ENCODE measurements around the gene TLCD4. TPM values are rescaled to one million over a fixed set of nuclear protein-coding genes. Genes with fewer than 3 reads are reported as not detected.

The TLCD4 gene, protein sequence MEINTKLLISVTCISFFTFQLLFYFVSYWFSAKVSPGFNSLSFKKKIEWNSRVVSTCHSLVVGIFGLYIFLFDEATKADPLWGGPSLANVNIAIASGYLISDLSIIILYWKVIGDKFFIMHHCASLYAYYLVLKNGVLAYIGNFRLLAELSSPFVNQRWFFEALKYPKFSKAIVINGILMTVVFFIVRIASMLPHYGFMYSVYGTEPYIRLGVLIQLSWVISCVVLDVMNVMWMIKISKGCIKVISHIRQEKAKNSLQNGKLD
- total RNA-seq: 0.22 and 0.24 TPM in 2 replicates

DNA sequence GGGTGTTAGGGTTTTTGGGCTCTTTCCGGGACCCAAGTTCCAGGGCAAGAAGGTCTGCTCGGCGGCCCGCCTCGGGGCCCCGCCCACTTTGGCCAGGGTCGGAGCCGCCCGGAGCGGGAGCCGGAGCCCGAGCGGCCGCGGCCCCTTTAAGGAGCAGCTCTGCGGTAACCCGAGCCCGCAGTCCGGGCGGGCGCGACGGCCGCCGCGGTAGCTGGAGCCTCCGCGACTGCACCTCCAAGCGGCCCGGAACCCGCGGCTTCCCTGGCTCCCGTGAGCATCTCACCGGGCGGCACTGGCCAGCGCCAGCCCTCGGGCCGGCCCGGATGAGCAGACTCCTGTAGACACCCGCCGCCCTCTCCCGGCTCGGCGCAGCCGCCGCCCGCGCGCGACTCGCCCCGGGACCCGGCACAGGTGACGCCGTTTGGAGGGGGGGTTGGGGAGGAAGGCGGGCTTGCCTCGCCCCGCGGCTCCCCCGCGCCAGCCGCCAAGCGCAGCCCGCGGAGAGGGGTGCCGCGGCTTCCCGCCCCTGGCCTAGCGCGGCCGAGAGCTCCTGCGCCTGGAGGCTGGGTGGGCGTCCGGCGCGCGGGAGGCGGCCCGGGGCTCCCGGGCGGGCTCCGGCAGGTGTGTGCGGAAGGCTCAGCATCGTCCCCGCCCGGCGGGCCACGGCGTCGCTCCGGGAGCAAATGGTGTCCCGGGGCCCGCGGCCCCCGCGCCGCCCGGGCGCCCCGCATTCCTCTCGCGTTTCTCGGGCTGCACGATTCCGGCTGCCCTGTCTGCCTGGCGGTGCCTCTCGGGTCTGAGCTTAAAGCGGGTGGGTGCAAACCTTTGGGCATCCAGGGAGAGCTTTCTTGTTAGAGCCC lies at the start of gene TLCD4:
TLCD4 (plus strand) TSS at position 149 of the 860 bp plus-strand sequence. CDS start 26,547 bp downstream, outside the sequence.
- Mint-ChIP-seq H3K36me3 (ENCODE audit: low read depth) (peaks cover 2% of the 10 kb centered on the region), H3K27me3 (peaks cover 40% of the 10 kb centered on the region), H3K4me3 (peak within 1 kb of the TSS; percentile 93), H3K27ac (peak within 1 kb of the TSS; percentile 74), H3K4me1 (peaks cover 7% of the 10 kb centered on the region), H3K9me3 (no peaks in the 10 kb centered on the region)
- CTCF ChIA-PET: interaction anchor here (0.9 to 1.6 kb wide), 2 partner anchors 44 to 116 kb away, joined by 3 to 13 read pairs; partner anchors contain the start of genes ALG14 and RWDD3
- TF ChIP-seq, protein P1, sequence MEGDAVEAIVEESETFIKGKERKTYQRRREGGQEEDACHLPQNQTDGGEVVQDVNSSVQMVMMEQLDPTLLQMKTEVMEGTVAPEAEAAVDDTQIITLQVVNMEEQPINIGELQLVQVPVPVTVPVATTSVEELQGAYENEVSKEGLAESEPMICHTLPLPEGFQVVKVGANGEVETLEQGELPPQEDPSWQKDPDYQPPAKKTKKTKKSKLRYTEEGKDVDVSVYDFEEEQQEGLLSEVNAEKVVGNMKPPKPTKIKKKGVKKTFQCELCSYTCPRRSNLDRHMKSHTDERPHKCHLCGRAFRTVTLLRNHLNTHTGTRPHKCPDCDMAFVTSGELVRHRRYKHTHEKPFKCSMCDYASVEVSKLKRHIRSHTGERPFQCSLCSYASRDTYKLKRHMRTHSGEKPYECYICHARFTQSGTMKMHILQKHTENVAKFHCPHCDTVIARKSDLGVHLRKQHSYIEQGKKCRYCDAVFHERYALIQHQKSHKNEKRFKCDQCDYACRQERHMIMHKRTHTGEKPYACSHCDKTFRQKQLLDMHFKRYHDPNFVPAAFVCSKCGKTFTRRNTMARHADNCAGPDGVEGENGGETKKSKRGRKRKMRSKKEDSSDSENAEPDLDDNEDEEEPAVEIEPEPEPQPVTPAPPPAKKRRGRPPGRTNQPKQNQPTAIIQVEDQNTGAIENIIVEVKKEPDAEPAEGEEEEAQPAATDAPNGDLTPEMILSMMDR (IDR thresholded peaks at IDR 0.05): no peak
- DNase-seq: peak; percentile 43
- intact Hi-C loops (cut with micrococcal nuclease): loop anchor here (1.0 to 2.0 kb wide), 2 partner anchors 9 to 21 kb away; no protein-coding TSS in a partner anchor
- peak; percentile 68 for ATAC-seq (ENCODE audit: low read depth)
- POLR2A ChIA-PET: interaction anchor here (0.6 to 2.0 kb wide), 2 partner anchors 58 to 116 kb away, joined by 4 to 10 read pairs; partner anchors contain the start of gene RWDD3

DNA sequence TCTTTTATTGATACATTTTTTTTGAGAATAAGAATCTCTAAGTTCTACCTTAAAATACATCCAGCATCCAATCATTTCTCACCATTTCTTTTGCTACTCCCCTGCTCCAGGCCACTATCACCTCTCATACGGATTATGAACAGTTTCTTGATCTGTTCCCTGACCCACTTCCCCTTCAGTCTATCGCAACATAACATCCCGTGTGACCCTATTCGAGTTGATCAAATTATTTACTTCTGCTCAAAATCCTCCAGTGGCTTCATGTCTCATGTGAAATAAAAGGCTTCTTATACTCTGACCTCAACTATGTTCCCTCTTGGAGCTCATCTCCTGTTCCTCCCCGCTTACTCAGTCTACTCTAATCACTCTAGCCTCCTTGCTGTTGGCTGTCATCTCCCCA lies 49.6 kb upstream of the TLCD4 start:
- POLR2A ChIA-PET: no interaction called here
- CTCF ChIA-PET: no interaction called here
- ATAC-seq (ENCODE audit: low read depth) (no peak), DNase-seq (no peak)
- peaks cover 29% of the 10 kb centered on the region for H3K36me3 Mint-ChIP-seq (ENCODE audit: low read depth)
- TF ChIP-seq, protein P1 (IDR thresholded peaks at IDR 0.05): no peak
- no peaks in the 10 kb centered on the region for H3K27me3 Mint-ChIP-seq
- peaks cover 12% of the 10 kb centered on the region for H3K4me1 Mint-ChIP-seq
- H3K9me3 Mint-ChIP-seq: no peaks in the 10 kb centered on the region
- H3K27ac Mint-ChIP-seq: no peak overlapping the region
- no peak overlapping the region for H3K4me3 Mint-ChIP-seq
- intact Hi-C loops (cut with micrococcal nuclease): no loop called here

DNA sequence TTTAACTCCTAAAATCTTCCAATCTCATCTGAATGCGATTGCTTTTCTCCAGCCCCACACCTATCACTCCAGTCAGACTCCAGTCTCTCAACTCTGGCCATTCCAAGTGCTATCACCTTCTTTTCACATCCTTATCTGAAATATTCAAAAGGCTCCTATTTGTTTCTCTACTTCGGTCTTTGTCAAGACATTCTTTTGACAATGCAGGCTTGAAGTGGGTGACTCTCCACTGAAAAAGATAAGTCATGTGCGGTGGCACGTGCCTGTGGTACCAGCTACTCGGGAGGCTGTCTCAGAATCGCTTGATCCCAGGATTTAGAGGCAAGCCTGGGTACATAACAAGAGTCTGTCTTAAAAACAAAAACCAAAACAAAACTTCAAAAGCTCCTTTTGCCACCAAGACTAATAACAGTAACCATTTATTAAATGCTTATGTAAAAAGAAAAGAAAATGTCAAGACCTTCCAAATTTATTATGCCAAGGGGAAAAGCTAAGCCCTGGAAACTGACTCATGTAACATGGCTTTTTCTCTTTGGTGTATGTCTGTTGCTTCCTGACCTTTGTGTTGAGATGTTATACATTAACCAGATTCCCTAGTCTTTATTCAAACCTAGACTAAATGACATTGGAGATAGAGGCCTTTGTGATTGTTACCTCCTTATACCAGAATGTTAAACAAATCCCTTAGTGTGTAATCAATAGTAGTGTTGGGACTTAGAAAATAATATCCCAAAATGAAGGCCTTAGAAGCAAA lies 48.0 kb upstream of the TLCD4 start:
- peaks cover 19% of the 10 kb centered on the region for H3K36me3 Mint-ChIP-seq (ENCODE audit: low read depth)
- intact Hi-C loops (cut with micrococcal nuclease): no loop called here
- H3K27me3 Mint-ChIP-seq: no peaks in the 10 kb centered on the region
- POLR2A ChIA-PET: no interaction called here
- DNase-seq (no peak), ATAC-seq (ENCODE audit: low read depth) (no peak)
- H3K4me1 Mint-ChIP-seq: peaks cover 20% of the 10 kb centered on the region
- H3K4me3 Mint-ChIP-seq: no peak overlapping the region
- TF ChIP-seq, protein P1 (IDR thresholded peaks at IDR 0.05): no peak
- CTCF ChIA-PET: interaction anchor here (0.6 kb wide), 1 partner anchor 215 kb away, joined by 3 read pairs; no protein-coding TSS in a partner anchor
- no peak overlapping the region for H3K27ac Mint-ChIP-seq
- H3K9me3 Mint-ChIP-seq: no peaks in the 10 kb centered on the region

DNA sequence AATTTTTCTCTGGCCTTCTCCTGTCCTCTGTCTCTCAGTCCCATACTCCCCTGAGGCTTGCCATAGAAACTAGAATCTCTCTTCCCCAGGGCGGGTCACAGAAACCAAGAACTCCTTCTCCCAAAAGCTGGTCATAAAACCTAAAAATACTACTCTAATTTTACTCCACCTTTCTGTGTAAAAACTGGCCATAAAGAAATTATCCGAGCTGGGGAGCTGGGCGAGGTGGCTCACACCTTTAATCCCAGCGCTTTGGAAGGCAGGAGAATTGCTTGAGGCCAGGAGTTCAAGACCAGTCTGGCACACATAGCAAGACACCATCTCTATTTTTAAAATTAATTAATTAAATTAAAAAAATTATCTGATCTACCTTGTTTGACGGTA lies 47.5 kb upstream of the TLCD4 start:
- DNase-seq (no peak), ATAC-seq (ENCODE audit: low read depth) (no peak)
- intact Hi-C loops (cut with micrococcal nuclease): no loop called here
- Mint-ChIP-seq H3K9me3 (no peaks in the 10 kb centered on the region), H3K27ac (no peak overlapping the region), H3K4me3 (no peak overlapping the region), H3K36me3 (ENCODE audit: low read depth) (peaks cover 15% of the 10 kb centered on the region), H3K4me1 (peaks cover 20% of the 10 kb centered on the region), H3K27me3 (no peaks in the 10 kb centered on the region)
- TF ChIP-seq, protein P1 (IDR thresholded peaks at IDR 0.05): no peak
- ChIA-PET POLR2A (no interaction called here), CTCF (interaction anchor here (0.6 to 1.4 kb wide), 2 partner anchors 164 to 215 kb away, joined by 3 to 5 read pairs; partner anchors contain the start of gene RWDD3)
